BE2C (cell line): ENCODE data around the gene CDC45.

Experiments
- DNase-seq: peaks from one replicate; pipeline ENCODE4 v3.0.0-alpha.2; 2020
- H3K27me3 ChIP-seq: fragments of 250-450 bp; sonication (Bioruptor Pico); 2 replicates; pipeline ENCODE4 v1.5.1; 2020; ENCODE audit warnings: mild to moderate bottlenecking
- H3K36me3 ChIP-seq: fragments of 250-450 bp; sonication (Bioruptor Pico); 2 replicates; pipeline ENCODE4 v1.5.1; 2020; ENCODE audit warnings: mild to moderate bottlenecking
- H3K4me1 ChIP-seq: fragments of 250-450 bp; sonication (Bioruptor Pico); 2 replicates; pipeline ENCODE4 v1.5.1; 2020
- H3K4me3 ChIP-seq: 2 replicates; pipeline ENCODE4 v1.5.1; 2011; ENCODE audit warnings: low read depth, low read length
- H3K9me3 ChIP-seq: fragments of 250-450 bp; sonication (Bioruptor Pico); 2 replicates; pipeline ENCODE4 v1.5.1; 2020
- TF ChIP-seq, protein P1 (sequence below): IDR thresholded peaks from 2 replicates; pipeline ENCODE4 v1.5.1; 2012; ENCODE audit warnings: mild to moderate bottlenecking, low read depth, low read length

Gene CDC45

GRCh38 chr22:19569276-19569640 is 89.5 kb downstream of the CDC45 start:
- Histone ChIP-seq H3K27me3 (no peaks in the 10 kb centered on the region), H3K4me3 (no peak overlapping the region), H3K4me1 (no peaks in the 10 kb centered on the region), H3K9me3 (no peaks in the 10 kb centered on the region), H3K36me3 (no peaks in the 10 kb centered on the region)
- TF ChIP-seq, protein P1, sequence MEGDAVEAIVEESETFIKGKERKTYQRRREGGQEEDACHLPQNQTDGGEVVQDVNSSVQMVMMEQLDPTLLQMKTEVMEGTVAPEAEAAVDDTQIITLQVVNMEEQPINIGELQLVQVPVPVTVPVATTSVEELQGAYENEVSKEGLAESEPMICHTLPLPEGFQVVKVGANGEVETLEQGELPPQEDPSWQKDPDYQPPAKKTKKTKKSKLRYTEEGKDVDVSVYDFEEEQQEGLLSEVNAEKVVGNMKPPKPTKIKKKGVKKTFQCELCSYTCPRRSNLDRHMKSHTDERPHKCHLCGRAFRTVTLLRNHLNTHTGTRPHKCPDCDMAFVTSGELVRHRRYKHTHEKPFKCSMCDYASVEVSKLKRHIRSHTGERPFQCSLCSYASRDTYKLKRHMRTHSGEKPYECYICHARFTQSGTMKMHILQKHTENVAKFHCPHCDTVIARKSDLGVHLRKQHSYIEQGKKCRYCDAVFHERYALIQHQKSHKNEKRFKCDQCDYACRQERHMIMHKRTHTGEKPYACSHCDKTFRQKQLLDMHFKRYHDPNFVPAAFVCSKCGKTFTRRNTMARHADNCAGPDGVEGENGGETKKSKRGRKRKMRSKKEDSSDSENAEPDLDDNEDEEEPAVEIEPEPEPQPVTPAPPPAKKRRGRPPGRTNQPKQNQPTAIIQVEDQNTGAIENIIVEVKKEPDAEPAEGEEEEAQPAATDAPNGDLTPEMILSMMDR: no peak
- DNase-seq: no peak

GRCh38 chr22:19569976-19570375 is 90.3 kb downstream of the CDC45 start:
- Histone ChIP-seq H3K4me3 (no peak overlapping the region), H3K4me1 (no peaks in the 10 kb centered on the region), H3K9me3 (no peaks in the 10 kb centered on the region), H3K36me3 (no peaks in the 10 kb centered on the region), H3K27me3 (no peaks in the 10 kb centered on the region)
- TF ChIP-seq, protein P1: no peak
- no peak for DNase-seq
